Glutamatergic neuron (in vitro differentiated cells): ENCODE measurements around the gene SCRT2. TPM values are rescaled to one million over a fixed set of nuclear protein-coding genes. Genes with fewer than 3 reads are reported as not detected.

Experiments
- DNase-seq: peaks from one replicate; pipeline ENCODE4 v3.0.0; 2022
- H3K27ac Mint-ChIP-seq: one replicate; pipeline ENCODE4 v1.8.0; 2020; ENCODE audit warnings: mild to moderate bottlenecking, mixed read lengths, inconsistent platforms; ENCODE audit not compliant: unreplicated experiment
- H3K27me3 Mint-ChIP-seq: one replicate; pipeline ENCODE4 v1.8.0; 2020; ENCODE audit warnings: mild to moderate bottlenecking, moderate library complexity, mixed read lengths, inconsistent platforms; ENCODE audit not compliant: unreplicated experiment
- H3K36me3 Mint-ChIP-seq: one replicate; pipeline ENCODE4 v1.8.0; 2020; ENCODE audit warnings: mild to moderate bottlenecking, mixed read lengths, inconsistent platforms; ENCODE audit not compliant: unreplicated experiment
- H3K4me1 Mint-ChIP-seq: one replicate; pipeline ENCODE4 v1.8.0; 2020; ENCODE audit warnings: mild to moderate bottlenecking, low read depth, mixed read lengths, inconsistent platforms; ENCODE audit not compliant: unreplicated experiment
- H3K4me3 Mint-ChIP-seq: one replicate; pipeline ENCODE4 v1.8.0; 2020; ENCODE audit warnings: mild to moderate bottlenecking, mixed read lengths, inconsistent platforms; ENCODE audit not compliant: unreplicated experiment
- H3K9me3 Mint-ChIP-seq: one replicate; pipeline ENCODE4 v1.8.0; 2020; ENCODE audit warnings: mild to moderate bottlenecking, moderate library complexity, mixed read lengths, inconsistent platforms; ENCODE audit not compliant: unreplicated experiment
- CTCF ChIP-seq: fragments of 200-600 bp; sonication (generic); IDR thresholded peaks from one replicate; pipeline ENCODE4 v1.5.0; 2021; ENCODE audit not compliant: partially characterized antibody, unreplicated experiment
- total RNA-seq: library from RNA; stranded (reverse); fragmentation: NEBNext Ultra II Directional; extraction: Animal tissue kit (Norgen Biotek cat#: 25700); gene quantifications from one replicate; pipeline ENCODE4 v1.2.1, GENCODE V29; 2021; ENCODE audit not compliant: unreplicated experiment

Gene SCRT2
- total RNA-seq, 1 donor from 2014 or later: 28.0 TPM

DNA sequence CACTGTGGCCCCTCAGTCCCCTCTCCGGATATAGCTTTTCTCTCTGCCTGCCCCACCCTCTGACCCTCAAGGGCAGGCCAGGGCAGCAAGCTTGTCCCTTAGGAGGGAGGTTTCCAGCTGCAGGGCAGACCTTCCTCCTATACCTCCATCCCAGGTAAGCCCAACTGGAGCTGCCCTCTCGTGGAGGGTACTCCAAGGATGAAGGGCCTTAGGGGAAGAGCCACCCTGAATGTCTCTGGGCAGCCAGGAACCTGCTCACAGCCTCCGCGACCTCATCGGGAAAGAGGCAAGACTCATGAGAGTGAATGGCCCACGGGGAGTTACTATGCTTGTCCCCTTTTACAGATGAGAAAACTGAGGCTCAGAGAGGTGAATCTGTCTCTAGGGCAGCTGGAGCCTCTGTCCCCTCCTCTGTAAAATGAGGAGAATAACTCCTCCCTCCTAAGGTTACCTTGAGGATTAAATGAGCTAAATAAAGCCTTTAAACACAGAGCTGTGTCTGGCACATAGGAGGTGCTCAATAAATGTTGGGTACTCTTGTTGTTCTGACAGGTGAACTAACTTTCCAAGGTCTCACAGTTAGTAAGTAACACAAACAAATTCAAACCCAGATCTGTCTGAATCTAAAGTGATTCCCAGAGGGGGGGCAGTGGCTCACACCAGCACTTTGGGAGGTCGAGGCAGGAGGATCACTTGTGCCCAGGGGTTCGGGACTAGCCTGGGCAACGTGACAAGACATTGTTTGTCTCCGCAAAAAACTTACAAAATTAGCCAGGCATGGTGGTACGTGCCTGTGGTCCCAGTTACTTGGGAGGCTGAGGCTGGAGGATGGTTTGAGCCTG, 34.7 kb downstream of the SCRT2 start:
- Mint-ChIP-seq H3K27me3 (peaks cover 7% of the 10 kb centered on the region), H3K9me3 (peaks cover 11% of the 10 kb centered on the region), H3K4me1 (peaks cover 13% of the 10 kb centered on the region), H3K27ac (peak overlapping the region; percentile 77), H3K4me3 (no peak overlapping the region), H3K36me3 (no peaks in the 10 kb centered on the region)
- TF ChIP-seq CTCF: no peak
- no peak for DNase-seq

- Mint-ChIP-seq H3K4me1 (peaks cover 28% of the 10 kb centered on the region), H3K36me3 (no peaks in the 10 kb centered on the region), H3K27ac (no peak overlapping the region), H3K27me3 (peaks cover 8% of the 10 kb centered on the region), H3K4me3 (no peak overlapping the region), H3K9me3 (peaks cover 17% of the 10 kb centered on the region)
- DNase-seq: no peak
- no peak for TF ChIP-seq CTCF
These were observed 37.0 kb downstream of the SCRT2 start for GRCh38 chr20:638579-638978.

DNA sequence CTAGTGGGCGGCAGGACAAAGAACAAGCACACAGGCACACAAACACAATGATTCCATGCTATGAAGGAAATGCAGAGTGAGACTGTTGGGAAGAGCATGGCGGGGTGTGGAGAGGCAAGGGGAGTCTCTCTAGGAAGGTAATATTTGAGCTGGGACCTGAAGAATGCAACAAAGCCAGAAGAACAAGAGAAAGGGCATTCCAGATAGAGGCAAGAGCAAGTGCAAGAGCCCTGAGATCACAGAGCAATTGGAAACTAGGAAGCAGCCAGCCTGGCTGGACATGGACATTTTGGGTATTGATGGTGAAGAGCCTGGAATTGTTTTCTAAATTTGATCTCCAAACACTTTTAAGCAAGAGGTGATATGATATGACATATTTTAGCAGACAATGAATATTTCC, 38.0 kb downstream of the SCRT2 start:
- Mint-ChIP-seq H3K36me3 (no peaks in the 10 kb centered on the region), H3K9me3 (peaks cover 11% of the 10 kb centered on the region), H3K4me3 (no peak overlapping the region), H3K27ac (no peak overlapping the region), H3K27me3 (peaks cover 7% of the 10 kb centered on the region), H3K4me1 (peaks cover 31% of the 10 kb centered on the region)
- no peak for DNase-seq
- TF ChIP-seq CTCF: no peak

DNA sequence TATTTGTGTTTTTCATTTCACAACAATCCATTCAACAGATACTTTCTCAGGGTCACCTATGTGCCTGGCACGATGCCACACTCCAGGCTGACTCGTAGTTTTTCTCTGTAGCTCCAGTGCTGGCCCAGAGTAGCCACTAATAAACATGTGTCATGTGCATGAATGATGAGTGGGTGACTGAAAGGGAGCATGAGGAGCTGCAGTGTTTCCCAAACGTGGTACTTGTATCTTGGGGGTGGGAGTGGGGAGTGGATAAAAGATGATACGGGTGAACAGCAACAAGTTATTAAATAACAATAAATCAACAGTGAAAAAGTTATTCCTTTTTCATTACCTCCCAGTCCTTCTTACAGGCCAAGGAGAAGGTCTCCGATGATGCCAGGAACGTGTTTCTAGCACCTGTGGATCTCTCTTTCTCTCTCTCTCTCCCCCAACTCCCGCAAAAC, 39.7 kb downstream of the SCRT2 start:
- Mint-ChIP-seq H3K4me1 (peaks cover 29% of the 10 kb centered on the region), H3K4me3 (no peak overlapping the region), H3K36me3 (no peaks in the 10 kb centered on the region), H3K9me3 (peaks cover 6% of the 10 kb centered on the region), H3K27ac (no peak overlapping the region), H3K27me3 (peaks cover 2% of the 10 kb centered on the region)
- no peak for DNase-seq
- TF ChIP-seq CTCF: no peak
